ENCODE measurements around the gene PTPRK. TPM values are rescaled to one million over a fixed set of nuclear protein-coding genes. Genes with fewer than 3 reads are reported as not detected.

PTPRK gene
- total and polyA plus RNA-seq, 2 experiments from 2014 or later: 26.9 to 56.4 TPM

DNA sequence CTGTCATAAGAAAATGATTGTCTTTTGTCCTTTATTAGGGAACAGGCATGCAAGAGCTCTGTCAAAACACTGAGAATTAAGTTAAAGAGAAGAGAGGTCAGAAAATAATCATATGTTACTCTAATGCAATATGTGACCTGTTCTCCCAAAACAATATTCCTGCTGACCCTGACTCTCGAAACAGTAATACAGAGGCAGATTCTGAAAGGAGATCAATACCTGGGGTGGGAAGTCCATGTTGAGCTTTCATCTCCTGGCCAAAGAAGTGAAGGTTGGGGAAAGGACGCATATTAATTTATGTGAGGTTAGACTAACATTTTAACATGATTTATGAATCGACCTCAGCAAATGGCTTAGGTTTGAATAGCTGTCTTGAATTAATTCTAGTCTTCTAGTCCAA lies 243.0 kb downstream of the PTPRK start (continued):
- no peak for TF ChIP-seq CTCF (conservative IDR thresholded peaks at IDR 0.05; ENCODE audit: low read depth in 2 of 2)
- no peak for TF ChIP-seq STAT1 (IDR thresholded peaks at IDR 0.05; ENCODE audit: unreplicated experiment)

DNA sequence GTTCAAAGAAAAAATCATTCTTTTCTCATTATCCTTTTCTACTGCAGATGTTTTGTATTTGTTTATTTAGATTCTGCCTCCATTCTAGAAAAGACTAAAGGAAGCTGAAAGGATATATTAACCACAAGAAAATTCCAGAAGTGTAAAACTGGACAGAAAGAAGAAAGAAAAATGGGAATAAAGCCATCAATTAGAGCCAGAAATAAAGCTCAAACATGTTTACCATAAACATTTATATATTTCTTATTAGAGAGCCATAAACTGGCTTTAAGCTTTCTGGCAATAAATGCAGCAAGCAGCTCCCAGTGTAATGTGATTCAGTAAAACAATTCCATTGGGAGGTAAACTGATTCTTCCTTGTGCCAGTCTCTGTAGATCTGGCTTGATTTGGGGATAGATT lies 244.1 kb downstream of the PTPRK start:
- Histone ChIP-seq H3K36me3 (ENCODE audit: insufficient read depth) (no peaks in the 10 kb centered on the region), H4K20me1 (replicated peaks; ENCODE audit: insufficient read depth) (0 out of 2 replicates have a peak, but pooled peaks cover 3% of the 10 kb centered on the region), H3K4me1 (ENCODE audit: insufficient read depth) (peaks cover 14% of the 10 kb centered on the region), H3K27ac (ENCODE audit: low read depth) (no peak overlapping the region), H2AFZ (no peak overlapping the region), H3K4me3 (no peak overlapping the region), H3K27me3 (ENCODE audit: insufficient read depth) (no peaks in the 10 kb centered on the region), H3F3A (replicated peaks; ENCODE audit: low read depth) (no peaks in the 10 kb centered on the region), H3K4me2 (no peak overlapping the region), H3K9me2 (ENCODE audit: insufficient read depth) (no peaks in the 10 kb centered on the region), H3K79me2 (replicated peaks; ENCODE audit: insufficient read depth) (peaks cover 4% of the 10 kb centered on the region; the same call in 1 of the 2 replicates)
- Mint-ChIP-seq H3K4me1 (peaks cover 13% of the 10 kb centered on the region), H3K27me3 (ENCODE audit: insufficient read depth, low read depth, poor library complexity) (no peaks in the 10 kb centered on the region), H3K9me3 (no peaks in the 10 kb centered on the region), H3K4me3 (no peak overlapping the region), H3K36me3 (ENCODE audit: low read depth) (no peaks in the 10 kb centered on the region), H3K27ac (no peak overlapping the region)
- no peak for ATAC-seq
- no peak for DNase-seq (ENCODE audit: low spot score)
- TF ChIP-seq REST (IDR thresholded peaks at IDR 0.05; ENCODE audit: unreplicated experiment) (no peak), JUNB (IDR thresholded peaks at IDR 0.05; ENCODE audit: unreplicated experiment) (no peak), CREB1 (CRISPR knock-in tag; IDR thresholded peaks at IDR 0.05; ENCODE audit: low read depth) (no peak), CTCF (conservative IDR thresholded peaks at IDR 0.05; ENCODE audit: low read depth in 2 of 2) (no peak), EZH2 (IDR thresholded peaks at IDR 0.05; ENCODE audit: low read depth, unreplicated experiment) (no peak), NANOG (IDR thresholded peaks at IDR 0.05; ENCODE audit: borderline replicate concordance) (no peak), STAT1 (IDR thresholded peaks at IDR 0.05; ENCODE audit: unreplicated experiment) (no peak), POLR2AphosphoS5 (IDR thresholded peaks at IDR 0.05; ENCODE audit: low read depth) (no peak), ZNF462 (CRISPR knock-in tag; IDR thresholded peaks at IDR 0.05) (no peak)
- TF ChIP-seq, protein P1, sequence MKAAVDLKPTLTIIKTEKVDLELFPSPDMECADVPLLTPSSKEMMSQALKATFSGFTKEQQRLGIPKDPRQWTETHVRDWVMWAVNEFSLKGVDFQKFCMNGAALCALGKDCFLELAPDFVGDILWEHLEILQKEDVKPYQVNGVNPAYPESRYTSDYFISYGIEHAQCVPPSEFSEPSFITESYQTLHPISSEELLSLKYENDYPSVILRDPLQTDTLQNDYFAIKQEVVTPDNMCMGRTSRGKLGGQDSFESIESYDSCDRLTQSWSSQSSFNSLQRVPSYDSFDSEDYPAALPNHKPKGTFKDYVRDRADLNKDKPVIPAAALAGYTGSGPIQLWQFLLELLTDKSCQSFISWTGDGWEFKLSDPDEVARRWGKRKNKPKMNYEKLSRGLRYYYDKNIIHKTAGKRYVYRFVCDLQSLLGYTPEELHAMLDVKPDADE (IDR thresholded peaks at IDR 0.05): no peak
